A549 (cell line): ENCODE measurements around the gene ZNF827. TPM values are rescaled to one million over a fixed set of nuclear protein-coding genes. Genes with fewer than 3 reads are reported as not detected.

Source experiments
- ATAC-seq, 2 experiments: fragments of 200-7000 bp in 1 of 2; fragments of >200 bp in 1 of 2; cut with Nextera tagmentation in 1 of 2; cut with Tn5 transposase in 1 of 2; 3 replicates each; pipeline versions ENCODE4 v1.8.0 to v1.9.1; 2018 to 2020; ENCODE audit warnings: mild to moderate bottlenecking in 1 of 2, moderate library complexity in 1 of 2
- CTCF ChIA-PET: fragments of 300-600 bp; sonication (Branson Sonifier 250); formaldehyde crosslinking; extraction: SDS; loops from one replicate; lab custom pipeline; 2021; ENCODE audit warnings: antibody characterized with exemption, inconsistent platforms; lab: Yijun Ruan, JAX
- POLR2A ChIA-PET: fragments of 350-600 bp; formaldehyde crosslinking; extraction: SDS; loops from one replicate; lab custom pipeline; 2021; ENCODE audit warnings: antibody characterized with exemption, inconsistent platforms; lab: Yijun Ruan, JAX
- DNase-seq, 2 experiments: peaks; one replicate each; pipeline versions ENCODE4 v3.0.0 to v3.0.0-alpha.2; 2011 to 2016; ENCODE audit warnings: low read depth in 1 of 2, low spot score in 1 of 2
- FAIRE-seq: peaks from 2 replicates; lab custom pipeline; 2011; peaks lifted over from hg19 to GRCh38; lab: Jason Lieb, UNC
- H3K27ac ChIP-seq, 2 experiments: fragments of >200 bp; sonication (Bioruptor Twin); formaldehyde crosslinking; 3 replicates each; pipeline ENCODE4 v1.5.1; 2016 to 2017
- H3K4me1 ChIP-seq: fragments of >200 bp; sonication (Bioruptor Twin); formaldehyde crosslinking; 3 replicates; pipeline ENCODE4 v1.6.1; 2016
- H3K4me2 ChIP-seq: fragments of >200 bp; sonication (Bioruptor Twin); formaldehyde crosslinking; 3 replicates; pipeline ENCODE4 v1.6.1; 2016
- H3K4me3 ChIP-seq: fragments of >200 bp; sonication (Bioruptor Twin); formaldehyde crosslinking; 3 replicates; pipeline ENCODE4 v1.5.1; 2016
- H3K9me3 ChIP-seq: fragments of >200 bp; sonication (Bioruptor Twin); formaldehyde crosslinking; 3 replicates; pipeline ENCODE4 v1.6.1; 2016
- HEYL ChIP-seq: fragments of 250-450 bp; sonication (Bioruptor Pico); IDR thresholded peaks from 2 replicates; pipeline ENCODE4 v1.8.0; 2021; ENCODE audit warnings: mild to moderate bottlenecking, moderate library complexity
- WGBS: methylation state at CpG from one replicate; pipeline ENCODE4 v1.1.6; 2017; ENCODE audit errors: missing lambda C conversion rate; 5-methylcytosine and 5-hydroxymethylcytosine counted together
- polyA plus RNA-seq, 4 experiments: library from polyadenylated mRNA; depleted of rRNA in 3 of 4; stranded (reverse); fragments of >200 nt; fragmentation: RNase III in 1 of 4; extraction: RNeasy Plus Mini Kit Qiagen cat#74134 plus additional on column Dnase treatment in 1 of 4; gene quantifications; 2 replicates in 3 of 4; 3 replicates in 1 of 4; pipeline ENCODE4 v1.2.3, GENCODE V29; 2011 to 2017
- small RNA-seq, 6 experiments: library from RNA; depleted of rRNA; stranded (forward); fragments of <200 nt; gene quantifications; one replicate each; pipeline ENCODE3, GENCODE V24; 2012

Gene ZNF827
- polyA plus RNA-seq, 2 of the 4 experiments (the other 2 are of a cell fraction): 3.8 to 4.2 TPM

DNA sequence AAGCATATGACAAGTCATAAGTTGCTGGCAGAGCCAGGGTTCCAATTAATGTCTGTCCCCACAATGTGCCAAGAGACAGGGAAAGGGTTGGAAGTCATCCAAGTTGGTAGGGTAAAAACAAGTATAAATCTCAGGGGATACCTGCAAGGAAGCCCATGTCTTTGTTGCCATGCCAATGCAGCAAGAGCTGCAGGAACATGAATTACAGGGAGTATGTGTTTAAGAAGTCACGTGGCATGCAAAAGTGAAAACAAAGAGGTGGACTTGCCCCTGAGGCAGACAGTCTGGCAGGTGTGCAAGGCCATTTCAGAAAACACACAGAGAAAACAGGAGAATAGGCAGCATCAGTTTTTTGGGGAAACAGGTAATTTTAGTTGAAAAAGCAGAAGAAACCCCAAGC, 229.3 kb downstream of the ZNF827 start:
- no peaks in the 10 kb centered on the region; the same call in 2 of the 3 replicates for H3K9me3 ChIP-seq
- no peaks in the 10 kb centered on the region for H3K4me1 ChIP-seq
- ChIA-PET POLR2A (no interaction called here), CTCF (interaction anchor here (1.2 to 1.3 kb wide), 2 partner anchors 15 to 64 kb away, joined by 3 read pairs; no protein-coding TSS in a partner anchor)
- WGBS: 85% methylated on average over 1 of the region's 1 CpG
- H3K27ac ChIP-seq: no peak overlapping the region
- TF ChIP-seq HEYL (CRISPR knock-in tag): no peak
- no peak for FAIRE-seq
- no peak for DNase-seq
- ATAC-seq: no peak
- no peak overlapping the region for H3K4me2 ChIP-seq
- no peak overlapping the region for H3K4me3 ChIP-seq

Small RNA genes within 50 kb of the gene (small RNA-seq; reads per million reads assigned to genes)
- 0 reads per million in 6 experiments for gene RF00019

Other genes starting within 250 kb of the ZNF827 start
- gene LSM6, start 236.9 kb upstream of the ZNF827 start, polyA plus RNA-seq (2011; rRNA removed): 16.0 and 25.3 TPM in 2 replicates
- 54.7 to 65.6 TPM (median 57.8 TPM) in 3 replicates for gene LSM6, start 236.9 kb upstream of the ZNF827 start, polyA plus RNA-seq (2017; fragmentation: RNase III; extraction: RNeasy Plus Mini Kit Qiagen cat#74134 plus additional on column Dnase treatment)